SK-N-MC (cell line): Measurements from ENCODE around the gene YY1AP1.
"Not testable (repeated sequence)": the region's sequence is repeated elsewhere in the genome, so short reads cannot be mapped to it uniquely, and the experiment has no call there.

Source experiments
- EZH2 ChIP-seq: fragments of 200-600 bp; sonication (generic); IDR thresholded peaks from one replicate; pipeline ENCODE4 v1.6.1; 2017; ENCODE audit warnings: antibody characterized with exemption
- FOXP2 ChIP-seq: optimal IDR thresholded peaks from 2 replicates; pipeline ENCODE3; 2011; ENCODE audit warnings: mild to moderate bottlenecking, moderate library complexity; ENCODE audit not compliant: insufficient read depth; ENCODE audit errors: extremely low read length, control extremely low read depth
- POLR2AphosphoS5 ChIP-seq: IDR thresholded peaks from 2 replicates; pipeline ENCODE4 v1.6.1; 2012; ENCODE audit warnings: mild to moderate bottlenecking, low read depth, low read length, borderline replicate concordance

GRCh38 chr1:155661239-155661638, 27.3 kb downstream of the YY1AP1 start:
- not testable (repeated sequence) for TF ChIP-seq POLR2AphosphoS5, EZH2, FOXP2
